H1 (cell line): Measurements from ENCODE around the gene ATP23. TPM values are rescaled to one million over a fixed set of nuclear protein-coding genes. Genes with fewer than 3 reads are reported as not detected.

Experiments
- CTCF ChIA-PET: fragments of 300-600 bp; sonication (Branson Sonifier 250); formaldehyde crosslinking; loops from one replicate; lab custom pipeline; 2021; ENCODE audit not compliant: partially characterized antibody; lab: Charles Lee
- POLR2A ChIA-PET: fragments of 300-600 bp; sonication (Branson Sonifier 250); formaldehyde crosslinking; loops from one replicate; lab custom pipeline; 2021; ENCODE audit warnings: inconsistent platforms; ENCODE audit not compliant: partially characterized antibody; lab: Charles Lee
- DNase-seq, 2 experiments: peaks; one replicate each; pipeline versions ENCODE4 v3.0.0 to v3.0.0-alpha.2; 2010 to 2022; ENCODE audit warnings: low spot score in 2 of 2, low read depth in 1 of 2, mixed read lengths in 1 of 2
- FAIRE-seq: peaks from 2 replicates; lab custom pipeline; 2011; peaks lifted over from hg19 to GRCh38; lab: Jason Lieb, UNC
- H2AFZ ChIP-seq: 2 replicates; pipeline ENCODE4 v1.8.1; 2012; ENCODE audit warnings: low read length, inconsistent platforms
- H2AK5ac ChIP-seq: 2 replicates; pipeline ENCODE4 v1.6.1; 2013; ENCODE audit warnings: low read depth, low read length
- H2BK120ac ChIP-seq: replicated peaks from 2 replicates; pipeline ENCODE3; 2013; ENCODE audit warnings: low read depth, low read length, inconsistent platforms
- H2BK12ac ChIP-seq: 2 replicates; pipeline ENCODE4 v1.6.1; 2013; ENCODE audit warnings: low read depth, low read length
- H2BK15ac ChIP-seq: 2 replicates; pipeline ENCODE4 v1.6.1; 2013; ENCODE audit warnings: low read length
- H2BK20ac ChIP-seq: 2 replicates; pipeline ENCODE4 v1.6.1; 2013; ENCODE audit warnings: low read length
- H2BK5ac ChIP-seq: 2 replicates; pipeline ENCODE4 v1.6.1; 2013; ENCODE audit warnings: low read depth, low read length
- H3K14ac ChIP-seq: 2 replicates; pipeline ENCODE4 v1.6.1; 2013; ENCODE audit warnings: inconsistent platforms; ENCODE audit not compliant: insufficient read length
- H3K18ac ChIP-seq: 2 replicates; pipeline ENCODE4 v1.6.1; 2013; ENCODE audit warnings: low read length; ENCODE audit errors: extremely low read depth
- H3K23ac ChIP-seq: 2 replicates; pipeline ENCODE4 v1.6.1; 2013; ENCODE audit warnings: inconsistent platforms; ENCODE audit not compliant: insufficient read length
- H3K23me2 ChIP-seq: 2 replicates; pipeline ENCODE4 v1.6.1; 2013; ENCODE audit warnings: low read depth, low read length
- H3K27ac ChIP-seq: 2 replicates; pipeline ENCODE4 v1.6.1; 2011; ENCODE audit warnings: low read depth, low read length, inconsistent platforms
- H3K27me3 ChIP-seq, 4 experiments: replicated peaks in 1 of 4; 1 replicate in 1 of 4; 2 replicates in 3 of 4; pipeline versions ENCODE4 v1.6.1 to v1.8.1; 2011 to 2013; ENCODE audit warnings: low read length in 3 of 4, mild to moderate bottlenecking in 3 of 4, inconsistent platforms in 2 of 4, mixed read lengths in 2 of 4, moderate library complexity in 1 of 4; ENCODE audit not compliant: control insufficient read depth in 3 of 4, insufficient read depth in 3 of 4; ENCODE audit errors: extremely low read depth in 1 of 4
- H3K36me3 ChIP-seq, 4 experiments: 2 replicates each; pipeline versions ENCODE4 v1.6.1 to v1.8.1; 2011 to 2013; ENCODE audit warnings: mild to moderate bottlenecking in 4 of 4, low read length in 3 of 4, moderate library complexity in 2 of 4, control low read depth in 1 of 4, inconsistent platforms in 1 of 4; ENCODE audit not compliant: insufficient read depth in 4 of 4, control insufficient read depth in 2 of 4
- H3K4ac ChIP-seq: replicated peaks from 2 replicates; pipeline ENCODE3; 2013; ENCODE audit warnings: low read length, low read depth, mixed read lengths, inconsistent platforms; ENCODE audit not compliant: insufficient read length
- H3K4me1 ChIP-seq, 4 experiments: replicated peaks in 1 of 4; 1 replicate in 1 of 4; 2 replicates in 3 of 4; pipeline versions ENCODE4 v1.6.1 to v1.8.1; 2011 to 2013; ENCODE audit warnings: low read length in 3 of 4, inconsistent platforms in 2 of 4, mixed read lengths in 1 of 4; ENCODE audit not compliant: insufficient read depth in 4 of 4, control insufficient read depth in 3 of 4
- H3K4me2 ChIP-seq, 2 experiments: 2 replicates each; pipeline versions ENCODE4 v1.6.1 to v1.8.1; 2011 to 2013; ENCODE audit warnings: low read depth in 2 of 2, low read length in 2 of 2, control low read depth in 1 of 2, inconsistent platforms in 1 of 2, mild to moderate bottlenecking in 1 of 2; ENCODE audit not compliant: insufficient read depth in 1 of 2
- H3K4me3 ChIP-seq, 4 experiments: fragments of 200-600, 300-600 bp in 1 of 4; sonication (generic), shearing (Covaris generic), sonication (Bioruptor Twin) in 1 of 4; 2 replicates each; pipeline versions ENCODE4 v1.5.1 to v1.8.1; 2011 to 2016; ENCODE audit warnings: low read length in 4 of 4, low read depth in 3 of 4, control low read depth in 2 of 4, inconsistent platforms in 2 of 4, mild to moderate bottlenecking in 2 of 4, mixed read lengths in 1 of 4, moderate library complexity in 1 of 4; ENCODE audit not compliant: insufficient read depth in 2 of 4; ENCODE audit errors: extremely low read depth in 1 of 4
- H3K56ac ChIP-seq: replicated peaks from 2 replicates; pipeline ENCODE3; 2013; ENCODE audit warnings: low read depth, mild to moderate bottlenecking, mixed read lengths, low read length, inconsistent platforms; ENCODE audit not compliant: insufficient read length
- H3K79me1 ChIP-seq: 2 replicates; pipeline ENCODE4 v1.6.1; 2013; ENCODE audit warnings: low read depth, low read length, control low read depth
- H3K79me2 ChIP-seq, 2 experiments: 2 replicates each; pipeline versions ENCODE4 v1.6.1 to v1.8.1; 2012 to 2013; ENCODE audit warnings: low read length in 2 of 2, mild to moderate bottlenecking in 2 of 2, inconsistent platforms in 1 of 2; ENCODE audit not compliant: insufficient read depth in 2 of 2, control insufficient read depth in 1 of 2
- H3K9ac ChIP-seq, 4 experiments: replicated peaks in 1 of 4; 1 replicate in 1 of 4; 2 replicates in 3 of 4; pipeline versions ENCODE4 v1.6.1 to v1.8.1; 2011 to 2013; ENCODE audit warnings: low read depth in 3 of 4, low read length in 3 of 4, control low read depth in 2 of 4, mild to moderate bottlenecking in 2 of 4, moderate library complexity in 2 of 4, inconsistent platforms in 1 of 4; ENCODE audit errors: extremely low read depth in 1 of 4
- H3K9me3 ChIP-seq, 2 experiments: 2 replicates each; pipeline versions ENCODE4 v1.6.1 to v1.8.1; 2012 to 2013; ENCODE audit warnings: mild to moderate bottlenecking in 2 of 2, moderate library complexity in 2 of 2, control low read depth in 1 of 2, inconsistent platforms in 1 of 2, low read depth in 1 of 2, low read length in 1 of 2, mixed read lengths in 1 of 2; ENCODE audit not compliant: insufficient read depth in 2 of 2
- H4K20me1 ChIP-seq, 2 experiments: replicated peaks in 1 of 2; 2 replicates each; pipeline versions ENCODE3 to v1.8.1; 2011 to 2013; ENCODE audit warnings: inconsistent platforms in 2 of 2, low read length in 2 of 2, mild to moderate bottlenecking in 1 of 2; ENCODE audit not compliant: insufficient read depth in 2 of 2, control insufficient read depth in 1 of 2
- H4K5ac ChIP-seq: 2 replicates; pipeline ENCODE4 v1.6.1; 2013; ENCODE audit warnings: low read length, low read depth, mixed read lengths, inconsistent platforms; ENCODE audit not compliant: insufficient read length
- H4K8ac ChIP-seq: 2 replicates; pipeline ENCODE4 v1.8.0; 2013; ENCODE audit warnings: mild to moderate bottlenecking, moderate library complexity, low read length, inconsistent platforms; ENCODE audit not compliant: insufficient read depth; ENCODE audit errors: extremely low read depth
- H4K91ac ChIP-seq: replicated peaks from 2 replicates; pipeline ENCODE3; 2013; ENCODE audit warnings: low read length, mixed read lengths, inconsistent platforms; ENCODE audit not compliant: insufficient read length
- EP300 ChIP-seq, 2 experiments: IDR thresholded peaks; 1 replicate in 1 of 2; 2 replicates in 1 of 2; pipeline ENCODE4 v1.6.1; 2011 to 2012; ENCODE audit warnings: low read depth in 2 of 2, low read length in 2 of 2, mild to moderate bottlenecking in 2 of 2, borderline replicate concordance in 1 of 2, inconsistent platforms in 1 of 2, moderate library complexity in 1 of 2
- JUND ChIP-seq: IDR thresholded peaks from 2 replicates; pipeline ENCODE4 v1.6.1; 2011; ENCODE audit warnings: mild to moderate bottlenecking, improper control_type of control experiment, low read length
- PHF8 ChIP-seq: fragments of 200-600 bp; sonication (generic); conservative IDR thresholded peaks from 2 replicates; pipeline ENCODE4 v1.7.1; 2012; ENCODE audit warnings: low read depth, mild to moderate bottlenecking, inconsistent platforms, low read length, moderate library complexity
- POLR2AphosphoS5 ChIP-seq: IDR thresholded peaks from 2 replicates; pipeline ENCODE4 v1.6.1; 2011; ENCODE audit warnings: low read depth, low read length
- RBBP5 ChIP-seq: IDR thresholded peaks from 2 replicates; pipeline ENCODE4 v1.7.1; 2012; ENCODE audit warnings: low read depth, mild to moderate bottlenecking, inconsistent platforms, low read length, moderate library complexity, borderline replicate concordance
- SAP30 ChIP-seq: fragments of 300-600 bp; sonication (generic); IDR thresholded peaks from 2 replicates; pipeline ENCODE4 v1.7.1; 2012; ENCODE audit warnings: low read length, moderate library complexity, mild to moderate bottlenecking, inconsistent platforms; ENCODE audit not compliant: insufficient read depth, insufficient replicate concordance
- ZNF274 ChIP-seq: IDR thresholded peaks from 2 replicates; pipeline ENCODE4 v1.7.0; 2012; ENCODE audit warnings: low read length, borderline replicate concordance; ENCODE audit errors: extremely low read depth
- polyA plus RNA-seq, 7 experiments: library from polyadenylated mRNA; depleted of rRNA in 3 of 7; stranded (reverse) in 5 of 7; unstranded in 2 of 7; fragments of >200 nt in 5 of 7; fragments of 200-250 nt in 2 of 7; gene quantifications; 1 replicate in 5 of 7; 2 replicates in 1 of 7; 4 replicates in 1 of 7; pipeline versions ENCODE4 v1.2.1 to v1.2.3, GENCODE V29; 2011 to 2013; ENCODE audit warnings: missing spikeins in 2 of 7, mixed read lengths in 2 of 7
- total RNA-seq: library from RNA; stranded (reverse); fragmentation: NEBNext Ultra II Directional; extraction: Animal tissue kit (Norgen Biotek cat#: 25700); gene quantifications from 2 replicates; pipeline ENCODE4 v1.2.1, GENCODE V29; 2021
- TF ChIP-seq, protein P1 (sequence below): IDR thresholded peaks from 2 replicates; pipeline ENCODE4 v1.6.1; 2011; ENCODE audit warnings: low read depth, mild to moderate bottlenecking, low read length; ENCODE audit not compliant: insufficient read depth
- TF ChIP-seq, protein P2 (sequence below): IDR thresholded peaks from 2 replicates; pipeline ENCODE4 v1.6.1; 2012; ENCODE audit warnings: inconsistent platforms
- TF ChIP-seq, protein P3 (sequence below), 3 experiments: IDR thresholded peaks; 1 replicate in 2 of 3; 2 replicates in 1 of 3; pipeline versions ENCODE4 v1.5.1 to v1.6.1; 2011; ENCODE audit warnings: low read length in 3 of 3, mild to moderate bottlenecking in 3 of 3, inconsistent platforms in 2 of 3, low read depth in 1 of 3, moderate library complexity in 1 of 3; ENCODE audit not compliant: insufficient read depth in 1 of 3; ENCODE audit errors: control extremely low read depth in 1 of 3

The ATP23 gene
- total and polyA plus RNA-seq, 2 of the 8 experiments (the other 6 are each of a cell fraction or from before 2014, with no cell fraction given) = 10.2 to 13.5 TPM

DNA sequence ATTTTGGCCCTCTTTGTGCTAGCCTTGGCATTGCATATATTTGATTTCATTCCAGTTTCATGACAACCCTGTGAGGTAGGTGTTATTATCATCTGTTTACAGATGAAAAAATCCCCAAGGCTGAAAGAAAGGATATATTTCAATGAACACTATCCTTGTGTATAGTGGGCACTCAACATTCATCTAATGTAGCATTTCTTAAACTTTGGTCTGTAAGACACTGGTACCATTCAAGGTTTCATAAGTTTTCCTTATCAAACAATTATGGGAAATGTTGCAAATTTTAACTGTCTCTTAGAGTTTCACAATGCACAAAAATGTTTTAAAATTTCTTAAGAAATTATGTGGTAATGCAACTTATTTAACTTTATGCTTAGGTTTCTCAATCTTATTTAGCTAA lies 44.3 kb downstream of the ATP23 start:
- no peaks in the 10 kb centered on the region for H3K4me1 ChIP-seq
- no peak overlapping the region for H2AK5ac ChIP-seq
- H3K9ac ChIP-seq = no peak overlapping the region
- no peak overlapping the region for H3K18ac ChIP-seq
- no peak overlapping the region for H4K91ac ChIP-seq
- no peak overlapping the region for H3K14ac ChIP-seq
- ChIA-PET POLR2A (no interaction called here), CTCF (interaction anchor here (0.5 kb wide), 1 partner anchor 176 kb away, joined by 3 read pairs; no protein-coding TSS in a partner anchor)
- H2BK120ac ChIP-seq = no peak overlapping the region
- no peak overlapping the region for H3K4me2 ChIP-seq
- no peak overlapping the region for H3K4ac ChIP-seq
- no peaks in the 10 kb centered on the region for H3K27me3 ChIP-seq
- H3K9me3 ChIP-seq = no peaks in the 10 kb centered on the region
- H2AFZ ChIP-seq = no peak overlapping the region
- H3K23ac ChIP-seq = no peak overlapping the region
- H2BK5ac ChIP-seq = no peak overlapping the region
- FAIRE-seq (no peak), DNase-seq (no peak)
- no peak overlapping the region for H2BK15ac ChIP-seq
- no peaks in the 10 kb centered on the region for H3K79me1 ChIP-seq
- H3K56ac ChIP-seq = no peak overlapping the region
- H3K4me3 ChIP-seq = no peak overlapping the region
- H4K8ac ChIP-seq = no peak overlapping the region
- H2BK12ac ChIP-seq = no peak overlapping the region
- no peaks in the 10 kb centered on the region for H3K79me2 ChIP-seq
- no peak overlapping the region for H3K27ac ChIP-seq
- H4K5ac ChIP-seq = no peak overlapping the region
- no peaks in the 10 kb centered on the region for H3K36me3 ChIP-seq
- H4K20me1 ChIP-seq = no peaks in the 10 kb centered on the region
- no peak overlapping the region for H2BK20ac ChIP-seq
- H3K23me2 ChIP-seq = no peaks in the 10 kb centered on the region
- no peak for TF ChIP-seq JUND
- TF ChIP-seq RBBP5 = no peak
- TF ChIP-seq ZNF274 = no peak
- TF ChIP-seq SAP30 = no peak
- TF ChIP-seq POLR2AphosphoS5 = no peak
- no peak for TF ChIP-seq PHF8
- TF ChIP-seq EP300 (IDR thresholded peaks at IDR 0.05; ENCODE audit: borderline replicate concordance in 1 of 2, low read depth in 2 of 2, low read length in 2 of 2) = no peak
- TF ChIP-seq, protein P1, sequence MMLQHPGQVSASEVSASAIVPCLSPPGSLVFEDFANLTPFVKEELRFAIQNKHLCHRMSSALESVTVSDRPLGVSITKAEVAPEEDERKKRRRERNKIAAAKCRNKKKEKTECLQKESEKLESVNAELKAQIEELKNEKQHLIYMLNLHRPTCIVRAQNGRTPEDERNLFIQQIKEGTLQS = no peak
- TF ChIP-seq, protein P2, sequence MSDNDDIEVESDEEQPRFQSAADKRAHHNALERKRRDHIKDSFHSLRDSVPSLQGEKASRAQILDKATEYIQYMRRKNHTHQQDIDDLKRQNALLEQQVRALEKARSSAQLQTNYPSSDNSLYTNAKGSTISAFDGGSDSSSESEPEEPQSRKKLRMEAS = no peak
- TF ChIP-seq, protein P3, sequence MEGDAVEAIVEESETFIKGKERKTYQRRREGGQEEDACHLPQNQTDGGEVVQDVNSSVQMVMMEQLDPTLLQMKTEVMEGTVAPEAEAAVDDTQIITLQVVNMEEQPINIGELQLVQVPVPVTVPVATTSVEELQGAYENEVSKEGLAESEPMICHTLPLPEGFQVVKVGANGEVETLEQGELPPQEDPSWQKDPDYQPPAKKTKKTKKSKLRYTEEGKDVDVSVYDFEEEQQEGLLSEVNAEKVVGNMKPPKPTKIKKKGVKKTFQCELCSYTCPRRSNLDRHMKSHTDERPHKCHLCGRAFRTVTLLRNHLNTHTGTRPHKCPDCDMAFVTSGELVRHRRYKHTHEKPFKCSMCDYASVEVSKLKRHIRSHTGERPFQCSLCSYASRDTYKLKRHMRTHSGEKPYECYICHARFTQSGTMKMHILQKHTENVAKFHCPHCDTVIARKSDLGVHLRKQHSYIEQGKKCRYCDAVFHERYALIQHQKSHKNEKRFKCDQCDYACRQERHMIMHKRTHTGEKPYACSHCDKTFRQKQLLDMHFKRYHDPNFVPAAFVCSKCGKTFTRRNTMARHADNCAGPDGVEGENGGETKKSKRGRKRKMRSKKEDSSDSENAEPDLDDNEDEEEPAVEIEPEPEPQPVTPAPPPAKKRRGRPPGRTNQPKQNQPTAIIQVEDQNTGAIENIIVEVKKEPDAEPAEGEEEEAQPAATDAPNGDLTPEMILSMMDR (IDR thresholded peaks at IDR 0.05; ENCODE audit: control extremely low read depth in 1 of 3, insufficient read depth in 1 of 3, low read depth in 1 of 3, low read length in 3 of 3) = no peak
